ENCODE results near the gene C16orf95.
"Not testable (repeated sequence)": the region's sequence is repeated elsewhere in the genome, so short reads cannot be mapped to it uniquely, and the experiment has no call there.

C16orf95 gene

GRCh38 chr16:87286839-87287626, 30.2 kb downstream of the C16orf95 start:
- no peak for DNase-seq (ENCODE audit: low spot score)

GRCh38 chr16:87284183-87284582, 33.0 kb downstream of the C16orf95 start:
- no peak for DNase-seq (ENCODE audit: low spot score)

GRCh38 chr16:87279094-87279658, 38.0 kb downstream of the C16orf95 start:
- DNase-seq (ENCODE audit: low spot score), result no peak

GRCh38 chr16:87278191-87279093, 38.8 kb downstream of the C16orf95 start:
- peak; percentile 92 for DNase-seq (ENCODE audit: low spot score)

- DNase-seq (ENCODE audit: low spot score), result no peak
These were observed 40.3 kb downstream of the C16orf95 start for GRCh38 chr16:87276924-87277323.

- DNase-seq (ENCODE audit: low spot score), result no peak
These were observed 41.0 kb downstream of the C16orf95 start for GRCh38 chr16:87276091-87276701.

- DNase-seq (ENCODE audit: low spot score), result peak; percentile 71
These were observed 42.4 kb downstream of the C16orf95 start for GRCh38 chr16:87274794-87275193.

- no peak for DNase-seq (ENCODE audit: low spot score)
These were observed 43.6 kb downstream of the C16orf95 start for GRCh38 chr16:87273471-87274030.

- no peak for DNase-seq (ENCODE audit: low spot score)
These were observed 45.9 kb downstream of the C16orf95 start for GRCh38 chr16:87271256-87271655.

GRCh38 chr16:87267566-87267965, 49.6 kb downstream of the C16orf95 start:
- DNase-seq (ENCODE audit: low spot score), result no peak

- DNase-seq (ENCODE audit: low spot score), result no peak
These were observed 50.3 kb downstream of the C16orf95 start for GRCh38 chr16:87266846-87267245.

GRCh38 chr16:87265261-87265660, 51.9 kb downstream of the C16orf95 start:
- DNase-seq (ENCODE audit: low spot score), result no peak

GRCh38 chr16:87264634-87265033, 52.6 kb downstream of the C16orf95 start:
- DNase-seq (ENCODE audit: low spot score), result no peak

GRCh38 chr16:87263418-87264052, 53.7 kb downstream of the C16orf95 start:
- no peak for DNase-seq (ENCODE audit: low spot score)

GRCh38 chr16:87259431-87259830, 57.8 kb downstream of the C16orf95 start:
- DNase-seq (ENCODE audit: low spot score), result no peak

GRCh38 chr16:87258653-87259052, 58.5 kb downstream of the C16orf95 start:
- DNase-seq (ENCODE audit: low spot score), result not testable (repeated sequence)

- DNase-seq (ENCODE audit: low spot score), result no peak
These were observed 61.3 kb downstream of the C16orf95 start for GRCh38 chr16:87255866-87256265.

GRCh38 chr16:87254734-87255133, 62.5 kb downstream of the C16orf95 start:
- DNase-seq (ENCODE audit: low spot score), result no peak

GRCh38 chr16:87254296-87254695, 62.9 kb downstream of the C16orf95 start:
- no peak for DNase-seq (ENCODE audit: low spot score)

- no peak for DNase-seq (ENCODE audit: low spot score)
These were observed 63.7 kb downstream of the C16orf95 start for GRCh38 chr16:87253536-87253935.
